ENCODE data around the gene CHCHD4. TPM values are rescaled to one million over a fixed set of nuclear protein-coding genes. Genes with fewer than 3 reads are reported as not detected.
A peak's percentile ranks its signal among the peaks of the same experiment; 100 is the strongest.
"Not testable (repeated sequence)": the region's sequence is repeated elsewhere in the genome, so short reads cannot be mapped to it uniquely, and the experiment has no call there.

The CHCHD4 gene
- total and polyA plus RNA-seq, 2 donors from 2014 or later, result 12.8 to 33.6 TPM

GRCh38 chr3:14092464-14092863, 32.2 kb downstream of the CHCHD4 start:
- Histone ChIP-seq H3K27ac (ENCODE audit: low read depth in 2 of 2, low read length in 2 of 2) (no peak overlapping the region), H3K27me3 (ENCODE audit: control insufficient read depth, insufficient read depth, low read length) (no peaks in the 10 kb centered on the region), H3K4me1 (ENCODE audit: control insufficient read depth in 2 of 3, insufficient read depth in 2 of 3, low read depth in 1 of 3, low read length in 3 of 3) (no peaks in the 10 kb centered on the region), H3K4me3 (ENCODE audit: low read length in 3 of 3) (no peak overlapping the region), H3K9me3 (ENCODE audit: control insufficient read depth in 2 of 3, insufficient read depth in 1 of 3, low read length in 3 of 3) (peaks cover 0 to 8% (median 0%) of the 10 kb centered on the region in 3 donors), H3K36me3 (ENCODE audit: control insufficient read depth in 2 of 3, insufficient read depth in 3 of 3, low read length in 3 of 3) (no peaks in the 10 kb centered on the region), H3K9ac (ENCODE audit: low read length in 3 of 3) (no peak overlapping the region)
- TF ChIP-seq CTCF (IDR thresholded peaks at IDR 0.05; ENCODE audit: borderline replicate concordance, extremely low read depth, insufficient read depth), result no peak
- no peak for FAIRE-seq
- peak in 1 of 5 donors; percentile 6 for DNase-seq
- intact Hi-C loops (cut with DNase I), result no loop called here

- FAIRE-seq; H3K27ac ChIP-seq (ENCODE audit: low read depth in 2 of 2, low read length in 2 of 2); intact Hi-C loops (cut with DNase I); H3K36me3 ChIP-seq (ENCODE audit: control insufficient read depth in 2 of 3, insufficient read depth in 3 of 3, low read length in 3 of 3); H3K9me3 ChIP-seq (ENCODE audit: control insufficient read depth in 2 of 3, insufficient read depth in 1 of 3, low read length in 3 of 3); H3K9ac ChIP-seq (ENCODE audit: low read length in 3 of 3); H3K4me3 ChIP-seq (ENCODE audit: low read length in 3 of 3); H3K4me1 ChIP-seq (ENCODE audit: control insufficient read depth in 2 of 3, insufficient read depth in 2 of 3, low read depth in 1 of 3, low read length in 3 of 3); H3K27me3 ChIP-seq (ENCODE audit: control insufficient read depth, insufficient read depth, low read length): not testable (repeated sequence)
- DNase-seq, result peak in 1 of 5 donors; percentile 5
Observed at GRCh38 chr3:14091959-14092358, 32.7 kb downstream of the CHCHD4 start.

GRCh38 chr3:14087461-14087860, 37.2 kb downstream of the CHCHD4 start:
- H3K9ac ChIP-seq (ENCODE audit: low read length in 3 of 3); H3K27ac ChIP-seq (ENCODE audit: low read depth in 2 of 2, low read length in 2 of 2); intact Hi-C loops (cut with DNase I); DNase-seq; H3K4me1 ChIP-seq (ENCODE audit: control insufficient read depth in 2 of 3, insufficient read depth in 2 of 3, low read depth in 1 of 3, low read length in 3 of 3); FAIRE-seq; H3K27me3 ChIP-seq (ENCODE audit: control insufficient read depth, insufficient read depth, low read length); H3K36me3 ChIP-seq (ENCODE audit: control insufficient read depth in 2 of 3, insufficient read depth in 3 of 3, low read length in 3 of 3); H3K4me3 ChIP-seq (ENCODE audit: low read length in 3 of 3); H3K9me3 ChIP-seq (ENCODE audit: control insufficient read depth in 2 of 3, insufficient read depth in 1 of 3, low read length in 3 of 3): not testable (repeated sequence)

GRCh38 chr3:14082108-14082657, 42.5 kb downstream of the CHCHD4 start:
- Histone ChIP-seq H3K9me3 (ENCODE audit: control insufficient read depth in 2 of 3, insufficient read depth in 1 of 3, low read length in 3 of 3) (no peaks in the 10 kb centered on the region), H3K27ac (ENCODE audit: low read depth in 2 of 2, low read length in 2 of 2) (no peak overlapping the region), H3K4me3 (ENCODE audit: low read length in 3 of 3) (no peak overlapping the region), H3K27me3 (ENCODE audit: control insufficient read depth, insufficient read depth, low read length) (no peaks in the 10 kb centered on the region), H3K4me1 (ENCODE audit: control insufficient read depth in 2 of 3, insufficient read depth in 2 of 3, low read depth in 1 of 3, low read length in 3 of 3) (no peaks in the 10 kb centered on the region), H3K36me3 (ENCODE audit: control insufficient read depth in 2 of 3, insufficient read depth in 3 of 3, low read length in 3 of 3) (no peaks in the 10 kb centered on the region), H3K9ac (ENCODE audit: low read length in 3 of 3) (no peak overlapping the region)
- intact Hi-C loops (cut with DNase I), result no loop called here
- FAIRE-seq (no peak), DNase-seq (no peak)
- TF ChIP-seq CTCF (IDR thresholded peaks at IDR 0.05; ENCODE audit: borderline replicate concordance, extremely low read depth, insufficient read depth), result no peak

Data from kidney (tissue), 14 donors.